Left ventricle myocardium inferior (tissue), 1 donor: Measurements from ENCODE around the gene BBC3. TPM values are rescaled to one million over a fixed set of nuclear protein-coding genes. Genes with fewer than 3 reads are reported as not detected.

Source experiments
- DNase-seq: peaks from one replicate; pipeline ENCODE4 v3.0.0-alpha.2; 2020
- H3K27ac ChIP-seq: fragments of 200-600 bp; replicated peaks from 2 replicates; pipeline ENCODE4 v1.8.0; 2021
- H3K27me3 ChIP-seq: fragments of 200-600 bp; 2 replicates; pipeline ENCODE4 v1.8.0; 2021; ENCODE audit warnings: low read depth
- H3K36me3 ChIP-seq: fragments of 200-600 bp; 2 replicates; pipeline ENCODE4 v1.8.0; 2021
- H3K4me1 ChIP-seq: fragments of 200-600 bp; 2 replicates; pipeline ENCODE4 v1.8.0; 2021
- H3K4me3 ChIP-seq: fragments of 200-600 bp; 2 replicates; pipeline ENCODE4 v1.8.0; 2021; ENCODE audit warnings: mild to moderate bottlenecking, moderate library complexity
- H3K9me3 ChIP-seq: fragments of 200-600 bp; replicated peaks from 2 replicates; pipeline ENCODE4 v1.8.0; 2021
- intact Hi-C: fragments of 100-400 bp; cut with micrococcal nuclease; formaldehyde crosslinking; loops from one replicate; pipeline ENCODE4 v1.11.0; 2022
- total RNA-seq: library from RNA; stranded (reverse); fragmentation: NEBNext Ultra II Directional; extraction: Animal tissue kit (Norgen Biotek cat#: 25700); gene quantifications from one replicate; pipeline ENCODE4 v1.2.1, GENCODE V29; 2021
- TF ChIP-seq, protein P1 (sequence below): fragments of 200-600 bp; IDR thresholded peaks from 2 replicates; pipeline ENCODE4 v1.8.0; 2021; ENCODE audit warnings: antibody characterized with exemption, mild to moderate bottlenecking, borderline replicate concordance
- donor health status: DM: no; HTN: yes; CAD: no; lungs with severe emphysema.

Gene BBC3
- total RNA-seq, 1 donor from 2014 or later, result 3.9 TPM

DNA sequence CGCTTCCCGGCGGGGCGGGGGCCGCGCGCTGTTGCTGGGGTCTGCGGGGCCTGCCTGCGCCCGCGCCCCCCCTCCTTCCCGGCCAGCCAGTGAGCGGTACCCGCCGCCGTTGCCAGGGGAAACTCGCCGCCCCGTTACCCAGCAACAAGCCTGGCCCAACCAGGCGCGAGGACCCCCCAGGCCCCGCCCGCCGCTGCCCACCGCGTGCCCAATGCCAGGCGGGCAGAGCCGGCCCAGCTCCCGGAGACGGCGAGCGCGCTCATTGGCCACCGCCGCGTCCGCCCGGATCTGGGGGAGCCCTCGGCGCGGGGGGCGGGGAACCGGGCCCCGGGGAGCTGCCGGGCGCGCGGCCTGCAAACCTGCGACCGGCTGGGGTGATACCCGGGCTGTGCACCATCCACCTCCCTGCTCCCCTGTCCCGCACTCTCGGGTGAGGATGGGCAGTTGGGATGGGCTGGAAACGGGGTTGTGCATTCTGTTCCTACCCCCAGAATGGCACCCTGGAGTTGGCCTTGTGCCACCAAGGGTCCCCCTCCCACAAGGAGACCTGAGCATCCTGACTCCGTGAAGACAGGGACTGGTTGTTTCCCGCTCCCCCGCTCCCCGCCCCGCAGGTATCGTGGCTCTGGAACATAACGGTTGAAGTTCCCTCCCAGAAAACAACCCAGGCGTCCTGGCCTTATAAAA is 8.8 kb upstream of the BBC3 start:
- Histone ChIP-seq H3K27ac (no peak overlapping the region), H3K36me3 (no peaks in the 10 kb centered on the region), H3K9me3 (no peaks in the 10 kb centered on the region), H3K27me3 (peaks cover 22% of the 10 kb centered on the region), H3K4me3 (peak overlapping the region; percentile 64), H3K4me1 (peaks cover 47% of the 10 kb centered on the region)
- intact Hi-C loops, result no loop called here
- DNase-seq, result peak; percentile 40
- TF ChIP-seq, protein P1, sequence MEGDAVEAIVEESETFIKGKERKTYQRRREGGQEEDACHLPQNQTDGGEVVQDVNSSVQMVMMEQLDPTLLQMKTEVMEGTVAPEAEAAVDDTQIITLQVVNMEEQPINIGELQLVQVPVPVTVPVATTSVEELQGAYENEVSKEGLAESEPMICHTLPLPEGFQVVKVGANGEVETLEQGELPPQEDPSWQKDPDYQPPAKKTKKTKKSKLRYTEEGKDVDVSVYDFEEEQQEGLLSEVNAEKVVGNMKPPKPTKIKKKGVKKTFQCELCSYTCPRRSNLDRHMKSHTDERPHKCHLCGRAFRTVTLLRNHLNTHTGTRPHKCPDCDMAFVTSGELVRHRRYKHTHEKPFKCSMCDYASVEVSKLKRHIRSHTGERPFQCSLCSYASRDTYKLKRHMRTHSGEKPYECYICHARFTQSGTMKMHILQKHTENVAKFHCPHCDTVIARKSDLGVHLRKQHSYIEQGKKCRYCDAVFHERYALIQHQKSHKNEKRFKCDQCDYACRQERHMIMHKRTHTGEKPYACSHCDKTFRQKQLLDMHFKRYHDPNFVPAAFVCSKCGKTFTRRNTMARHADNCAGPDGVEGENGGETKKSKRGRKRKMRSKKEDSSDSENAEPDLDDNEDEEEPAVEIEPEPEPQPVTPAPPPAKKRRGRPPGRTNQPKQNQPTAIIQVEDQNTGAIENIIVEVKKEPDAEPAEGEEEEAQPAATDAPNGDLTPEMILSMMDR, result no peak

DNA sequence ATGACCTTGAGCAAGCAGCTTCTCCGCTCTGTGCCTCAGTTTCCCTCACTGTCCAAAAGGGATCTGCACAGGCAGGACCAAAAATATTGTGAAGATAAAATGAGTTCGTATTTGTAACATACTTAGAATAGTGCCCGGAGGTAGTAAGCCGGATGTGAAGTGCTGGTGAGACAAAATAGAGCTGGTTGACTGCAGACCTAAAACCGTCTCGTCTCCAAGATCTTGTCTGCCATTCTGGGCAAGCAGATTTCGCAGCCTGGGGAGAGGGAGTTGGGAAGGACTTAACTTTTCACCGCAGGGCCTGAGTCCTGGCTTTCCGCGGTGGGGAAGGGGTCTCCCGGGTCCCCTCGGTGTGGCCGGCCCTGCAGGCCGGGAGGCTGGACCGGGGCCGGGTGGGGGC is 8.2 kb upstream of the BBC3 start:
- H3K4me1 ChIP-seq, result peaks cover 42% of the 10 kb centered on the region
- H3K27me3 ChIP-seq, result peaks cover 22% of the 10 kb centered on the region
- DNase-seq, result no peak
- TF ChIP-seq, protein P1, result no peak
- no peaks in the 10 kb centered on the region for H3K9me3 ChIP-seq
- H3K4me3 ChIP-seq, result peak overlapping the region; percentile 64
- no peak overlapping the region for H3K27ac ChIP-seq
- H3K36me3 ChIP-seq, result no peaks in the 10 kb centered on the region
- intact Hi-C loops, result no loop called here

DNA sequence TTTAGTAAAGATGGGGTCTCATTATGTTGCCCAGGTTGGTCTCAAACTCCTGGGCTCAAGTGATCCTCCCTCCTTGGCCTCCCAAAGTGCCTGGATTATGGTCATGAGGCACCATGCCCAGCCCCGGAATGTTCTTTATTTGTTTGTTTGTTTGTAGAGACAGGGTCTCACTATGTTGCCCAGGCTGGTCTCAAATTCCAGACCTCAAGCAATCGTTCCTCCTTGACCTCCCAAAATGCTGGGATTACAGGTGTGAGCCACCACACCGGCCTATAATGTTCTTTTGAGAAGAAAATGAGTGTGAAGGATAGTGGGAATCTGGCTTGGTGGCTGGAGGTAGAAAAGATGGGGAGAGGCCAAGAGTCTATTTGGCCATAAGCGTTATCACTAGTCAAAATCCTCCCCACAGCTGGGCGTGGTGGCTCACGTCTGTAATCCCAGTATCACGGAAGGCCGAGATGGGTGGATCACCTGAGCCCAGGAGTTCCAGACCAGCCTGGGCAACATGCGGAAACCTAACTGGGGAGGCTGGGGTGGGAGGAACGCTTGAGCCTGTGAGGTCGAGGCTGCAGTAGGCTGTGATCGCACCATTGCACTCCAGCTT is 5.2 kb upstream of the BBC3 start:
- H3K9me3 ChIP-seq, result no peaks in the 10 kb centered on the region
- peaks cover 39% of the 10 kb centered on the region for H3K4me1 ChIP-seq
- H3K4me3 ChIP-seq, result no peak overlapping the region
- peaks cover 9% of the 10 kb centered on the region for H3K27me3 ChIP-seq
- DNase-seq, result no peak
- no peaks in the 10 kb centered on the region for H3K36me3 ChIP-seq
- TF ChIP-seq, protein P1, result no peak
- intact Hi-C loops, result no loop called here
- no peak overlapping the region for H3K27ac ChIP-seq

DNA sequence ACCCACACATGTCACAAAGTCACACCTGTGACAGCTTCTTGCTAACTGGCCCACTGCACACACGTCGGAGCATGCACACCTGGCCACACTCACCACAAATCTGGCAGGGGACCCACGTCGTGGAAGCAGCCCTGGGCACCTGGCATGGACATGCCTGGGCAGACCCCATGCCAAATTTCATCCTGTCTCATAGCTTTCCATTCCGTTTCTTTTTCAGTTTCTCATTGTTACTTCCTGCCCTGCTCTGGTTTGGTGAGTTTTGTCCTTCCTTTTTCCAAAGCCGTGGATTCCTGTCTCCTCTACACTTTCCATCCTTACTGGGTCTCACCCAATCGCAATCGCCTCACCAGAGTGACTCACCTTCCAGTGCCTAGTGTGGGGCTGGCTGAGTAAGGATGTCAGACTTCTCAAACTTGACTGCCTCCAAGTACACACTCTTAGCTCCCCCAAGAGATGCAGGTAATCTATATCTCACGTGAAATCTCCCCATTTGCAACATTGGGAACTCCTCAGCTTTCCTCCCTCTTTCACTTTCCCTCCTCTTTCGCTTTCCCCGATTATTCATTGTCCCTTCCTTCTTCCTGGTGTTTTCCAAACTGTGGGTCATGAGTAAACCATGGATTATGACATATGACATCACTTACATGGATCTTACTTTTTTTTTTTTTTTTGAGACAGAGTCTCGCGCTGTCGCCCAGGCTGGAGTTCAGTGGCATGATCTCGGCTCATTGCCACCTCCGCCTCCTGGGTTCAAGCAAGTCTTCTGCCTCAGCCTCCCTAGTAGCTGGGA is 1.6 kb upstream of the BBC3 start:
- H3K4me3 ChIP-seq, result peak overlapping the region; percentile 99
- H3K27ac ChIP-seq, result peak overlapping the region; percentile 100
- H3K4me1 ChIP-seq, result peaks cover 46% of the 10 kb centered on the region
- DNase-seq, result no peak
- no peaks in the 10 kb centered on the region for H3K36me3 ChIP-seq
- no peaks in the 10 kb centered on the region for H3K9me3 ChIP-seq
- intact Hi-C loops, result no loop called here
- TF ChIP-seq, protein P1, result no peak
- no peaks in the 10 kb centered on the region for H3K27me3 ChIP-seq

DNA sequence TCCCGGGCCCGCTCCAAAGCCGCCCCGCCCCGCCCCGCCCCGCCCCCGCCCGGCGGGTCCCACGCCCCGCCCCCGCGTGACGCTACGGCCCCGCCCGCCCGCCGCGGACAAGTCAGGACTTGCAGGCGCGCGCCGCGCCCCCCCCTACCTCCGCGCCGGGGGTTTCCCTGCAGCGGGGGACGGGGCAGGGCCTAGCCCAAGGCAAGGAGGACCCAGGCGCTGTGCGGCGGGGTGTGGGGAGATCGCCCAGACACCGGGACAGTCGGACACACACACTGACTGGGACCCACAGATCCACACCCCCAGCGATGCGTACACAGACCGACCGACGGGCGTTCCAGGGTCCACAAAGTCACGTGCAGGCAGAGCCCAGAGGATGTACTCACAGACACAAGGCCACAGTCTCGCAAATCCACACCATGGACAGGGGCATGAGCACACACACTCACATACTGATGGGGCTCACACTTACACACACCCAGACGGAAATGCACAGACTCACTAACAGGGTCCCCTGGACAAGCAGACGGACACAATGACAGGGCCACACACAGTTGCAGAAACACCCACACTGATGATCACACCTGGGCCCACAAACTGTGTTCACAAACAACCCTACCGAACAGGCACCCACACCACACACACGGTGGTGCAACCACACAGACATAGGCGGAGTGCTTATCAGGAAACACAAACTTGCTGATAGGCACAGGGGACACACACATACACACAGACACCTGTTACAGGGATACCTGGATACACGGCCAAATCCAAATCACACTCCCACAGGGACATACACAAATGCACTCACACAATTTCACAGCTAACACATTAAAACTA is 436 bp upstream of the BBC3 start:
- Histone ChIP-seq H3K9me3 (no peaks in the 10 kb centered on the region), H3K27ac (peak overlapping the region; percentile 100), H3K36me3 (no peaks in the 10 kb centered on the region), H3K4me1 (peaks cover 58% of the 10 kb centered on the region), H3K4me3 (peak overlapping the region; percentile 99), H3K27me3 (no peaks in the 10 kb centered on the region)
- peak; percentile 91 for DNase-seq
- TF ChIP-seq, protein P1, result no peak
- intact Hi-C loops, result no loop called here
